ENCODE data around the gene SH2D1A.

- TF ChIP-seq ISL1 (CRISPR knock-in tag; IDR thresholded peaks at IDR 0.05): no peak
- no peak for TF ChIP-seq POU6F1 (CRISPR knock-in tag; IDR thresholded peaks at IDR 0.05; ENCODE audit: borderline replicate concordance, low read depth)
- no peak for TF ChIP-seq ZFP30 (CRISPR knock-in tag; IDR thresholded peaks at IDR 0.05)
- no peak for TF ChIP-seq ARNTL (CRISPR knock-in tag; IDR thresholded peaks at IDR 0.05; ENCODE audit: borderline replicate concordance, low read depth)
- no peak for TF ChIP-seq GLIS3 (CRISPR knock-in tag; IDR thresholded peaks at IDR 0.05)
- no peak for TF ChIP-seq PATZ1 (CRISPR knock-in tag; IDR thresholded peaks at IDR 0.05; ENCODE audit: borderline replicate concordance)
These were observed 3.3 kb upstream of the SH2D1A start for GRCh38 chrX:124343016-124343415.
